K562 (cell line): ENCODE measurements around the gene HTT-AS. TPM values are rescaled to one million over a fixed set of nuclear protein-coding genes. Genes with fewer than 3 reads are reported as not detected.

Experiments
- ASH1L ChIP-seq: fragments of 450-650 bp; IDR thresholded peaks from 2 replicates; pipeline ENCODE4 v1.6.1; 2018; ENCODE audit warnings: borderline replicate concordance, mild to moderate bottlenecking, low read depth; ENCODE audit not compliant: partially characterized antibody
- CBX2 ChIP-seq: fragments of 200-600 bp; sonication (generic); IDR thresholded peaks from one replicate; pipeline ENCODE4 v1.6.1; 2012; ENCODE audit warnings: mild to moderate bottlenecking, low read length, inconsistent platforms; ENCODE audit not compliant: insufficient read depth, poor library complexity, severe bottlenecking
- EP300 ChIP-seq: IDR thresholded peaks from 2 replicates; pipeline ENCODE4 v1.6.1; 2012; ENCODE audit warnings: low read length, improper control_type of control experiment
- HDAC2 ChIP-seq: fragments of 450-650 bp; IDR thresholded peaks from 2 replicates; pipeline ENCODE4 v1.6.1; 2016; ENCODE audit warnings: mild to moderate bottlenecking
- HES1 ChIP-seq: fragments of 450-650 bp; IDR thresholded peaks from 2 replicates; pipeline ENCODE4 v1.6.1; 2016; ENCODE audit warnings: low read depth, mild to moderate bottlenecking, moderate library complexity
- HMBOX1 ChIP-seq: sonication (generic); IDR thresholded peaks from 2 replicates; pipeline ENCODE4 v1.6.1; 2016
- KLF16 ChIP-seq: IDR thresholded peaks from 2 replicates; pipeline ENCODE4 v1.6.1; 2016; ENCODE audit warnings: antibody characterized with exemption
- MCM3 ChIP-seq: fragments of 450-650 bp; IDR thresholded peaks from 2 replicates; pipeline ENCODE4 v1.6.1; 2016
- MIER1 ChIP-seq: fragments of 450-650 bp; IDR thresholded peaks from 2 replicates; pipeline ENCODE4 v1.6.1; 2016; ENCODE audit warnings: antibody characterized with exemption, mild to moderate bottlenecking, low read depth
- NONO ChIP-seq, 2 experiments: fragments of 200-400 bp in 1 of 2; fragments of 450-650 bp in 1 of 2; formaldehyde crosslinking in 1 of 2; IDR thresholded peaks; 2 replicates each; pipeline ENCODE4 v1.6.1; 2017; ENCODE audit warnings: low read depth in 2 of 2, mild to moderate bottlenecking in 2 of 2, moderate library complexity in 2 of 2, low read length in 1 of 2
- POLR2AphosphoS5 ChIP-seq: IDR thresholded peaks from 2 replicates; pipeline ENCODE4 v1.6.1; 2011; ENCODE audit warnings: mild to moderate bottlenecking, low read depth, low read length, moderate library complexity; ENCODE audit not compliant: control insufficient read depth, insufficient read depth
- RCOR1 ChIP-seq, 2 experiments: IDR thresholded peaks; 2 replicates each; pipeline ENCODE4 v1.6.1; 2012; ENCODE audit warnings: low read depth in 2 of 2, low read length in 2 of 2, borderline replicate concordance in 1 of 2, improper control_type of control experiment in 1 of 2
- TAL1 ChIP-seq: fragments of 450-650 bp; IDR thresholded peaks from 2 replicates; pipeline ENCODE4 v1.6.1; 2016; ENCODE audit warnings: mild to moderate bottlenecking
- ZBTB40 ChIP-seq, 2 experiments: fragments of 450-650 bp in 1 of 2; sonication (generic) in 1 of 2; formaldehyde crosslinking in 1 of 2; IDR thresholded peaks; 2 replicates each; pipeline versions ENCODE4 v1.7.1 to v1.9.0; 2016 to 2022; ENCODE audit warnings: inconsistent platforms in 1 of 2, mild to moderate bottlenecking in 1 of 2, missing genetic modification reagents in 1 of 2
- ZNF175 ChIP-seq: fragments of 200-800 bp; sonication (Bioruptor generic); IDR thresholded peaks from 2 replicates; pipeline ENCODE4 v1.6.1; 2016; ENCODE audit warnings: low read depth, mild to moderate bottlenecking, missing genetic modification characterization, missing compliant biosample characterization
- ZNF512 ChIP-seq: IDR thresholded peaks from 2 replicates; pipeline ENCODE4 v1.6.1; 2016; ENCODE audit warnings: missing genetic modification characterization, missing compliant biosample characterization
- polyA plus RNA-seq, 8 experiments: library from polyadenylated mRNA; depleted of rRNA in 4 of 8; stranded (reverse) in 5 of 8; unstranded in 3 of 8; fragments of >200 nt; fragmentation: Nextera tagmentation in 2 of 8; fragmentation: Illumina TruSeq in 1 of 8; extraction: Ambion mirVana in 2 of 8; extraction: Trizol in 1 of 8; gene quantifications; 2 replicates each; pipeline versions ENCODE4 v1.2.1 to v1.2.3, GENCODE V29; 2011 to 2014; ENCODE audit warnings: inconsistent platforms in 1 of 8, missing spikeins in 1 of 8
- total RNA-seq, 7 experiments: library from RNA; depleted of rRNA in 6 of 7; stranded (reverse); fragments of >200 nt in 6 of 7; fragmentation: Illumina TruSeq in 2 of 7; extraction: Trizol in 2 of 7; gene quantifications; 2 replicates each; pipeline versions ENCODE4 v1.2.1 to v1.2.3, GENCODE V29; 2011 to 2021; ENCODE audit warnings: low replicate concordance in 1 of 7

HTT-AS gene
- total and polyA plus RNA-seq, 9 of the 15 experiments (the other 6 are each of a cell fraction or from before 2014, with no cell fraction given) = not detected

- TF ChIP-seq POLR2AphosphoS5 (peak; percentile 49; the same call in 1 of the 2 replicates), ZNF175 (CRISPR knock-in tag) (no peak), TAL1 (peak; percentile 76), ASH1L (no peak), HMBOX1 (0 out of 2 replicates have a peak, but pooled peaks have one; percentile 23), NONO (IDR thresholded peaks at IDR 0.05; ENCODE audit: low read depth in 2 of 2, low read length in 1 of 2) (no peak), RCOR1 (IDR thresholded peaks at IDR 0.05; ENCODE audit: borderline replicate concordance in 1 of 2, low read depth in 2 of 2, low read length in 2 of 2) (peak in 1 of 2 experiments; percentile 66; a peak in 2 of 4 replicates), CBX2 (no peak), EP300 (peak; percentile 46), HDAC2 (no peak), KLF16 (0 out of 2 replicates have a peak, but pooled peaks have one; percentile 9), ZNF512 (tag) (no peak), HES1 (0 out of 2 replicates have a peak, but pooled peaks have one; percentile 33), MCM3 (no peak), ZBTB40 (IDR thresholded peaks at IDR 0.05) (no peak), ZBTB40 (CRISPR knock-in tag; IDR thresholded peaks at IDR 0.05) (no peak), MIER1 (no peak)
Observed at GRCh38 chr4:3013839-3014350, 60.4 kb downstream of the HTT-AS start (continued).
